ENCODE measurements around the gene PLEKHM1.
"Not testable (repeated sequence)": the region's sequence is repeated elsewhere in the genome, so short reads cannot be mapped to it uniquely, and the experiment has no call there.

Gene PLEKHM1

GRCh38 chr17:45441526-45442310, 48.8 kb downstream of the PLEKHM1 start:
- no peak for DNase-seq

- not testable (repeated sequence) for DNase-seq
These were observed 49.5 kb downstream of the PLEKHM1 start for GRCh38 chr17:45440839-45441515.

GRCh38 chr17:45440161-45440778, 50.3 kb downstream of the PLEKHM1 start:
- no peak for DNase-seq

GRCh38 chr17:45438931-45439610, 51.5 kb downstream of the PLEKHM1 start:
- DNase-seq, result no peak

- DNase-seq, result no peak
These were observed 52.8 kb downstream of the PLEKHM1 start for GRCh38 chr17:45437465-45438283.

GRCh38 chr17:45436625-45437464, 53.7 kb downstream of the PLEKHM1 start:
- no peak for DNase-seq

- no peak for DNase-seq
These were observed 54.4 kb downstream of the PLEKHM1 start for GRCh38 chr17:45436161-45436560.

- DNase-seq, result no peak
These were observed 55.0 kb downstream of the PLEKHM1 start for GRCh38 chr17:45435481-45435880.

- no peak for DNase-seq
These were observed 57.4 kb downstream of the PLEKHM1 start for GRCh38 chr17:45433159-45433535.

- no peak for DNase-seq
These were observed 57.9 kb downstream of the PLEKHM1 start, which contains the start of gene ARHGAP27 for GRCh38 chr17:45432405-45433158. Gene ARHGAP27 (minus strand): TSS chr17:45432870. CDS start chr17:45430279, 2,591 bp downstream.

- DNase-seq, result peak; percentile 61
These were observed 58.8 kb downstream of the PLEKHM1 start for GRCh38 chr17:45431531-45432404.

- DNase-seq, result no peak
These were observed 59.6 kb downstream of the PLEKHM1 start for GRCh38 chr17:45430738-45431530.

GRCh38 chr17:45430006-45430737, 60.3 kb downstream of the PLEKHM1 start:
- no peak for DNase-seq

- DNase-seq, result no peak
These were observed 61.0 kb downstream of the PLEKHM1 start for GRCh38 chr17:45429339-45430005.

GRCh38 chr17:45428931-45429338, 61.6 kb downstream of the PLEKHM1 start:
- no peak for DNase-seq

- peak; percentile 73 for DNase-seq
These were observed 62.4 kb downstream of the PLEKHM1 start for GRCh38 chr17:45428050-45428617.

All from effector CD8-positive, alpha-beta T cell (primary cell).